HG02840 (cell line): ENCODE data around the gene CDKN2B.
"Not testable (repeated sequence)": the region's sequence is repeated elsewhere in the genome, so short reads cannot be mapped to it uniquely, and the experiment has no call there.

ENCODE experiments used
- ATAC-seq: cut with Tn5 transposase; IDR thresholded peaks from one replicate; pipeline ENCODE4 v1.9.1; 2021; ENCODE audit warnings: mild to moderate bottlenecking, moderate library complexity, moderate number of reproducible peaks; ENCODE audit not compliant: unreplicated experiment, low FRiP score

CDKN2B gene, protein sequence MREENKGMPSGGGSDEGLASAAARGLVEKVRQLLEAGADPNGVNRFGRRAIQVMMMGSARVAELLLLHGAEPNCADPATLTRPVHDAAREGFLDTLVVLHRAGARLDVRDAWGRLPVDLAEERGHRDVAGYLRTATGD

GRCh38 chr9:22008717-22009505 lies at the start of gene CDKN2B:
TSS of gene CDKN2B (minus strand) at chr9:22009305. CDS start at chr9:22008953, 352 bp downstream.
- ATAC-seq, result peak; percentile 94

DNA sequence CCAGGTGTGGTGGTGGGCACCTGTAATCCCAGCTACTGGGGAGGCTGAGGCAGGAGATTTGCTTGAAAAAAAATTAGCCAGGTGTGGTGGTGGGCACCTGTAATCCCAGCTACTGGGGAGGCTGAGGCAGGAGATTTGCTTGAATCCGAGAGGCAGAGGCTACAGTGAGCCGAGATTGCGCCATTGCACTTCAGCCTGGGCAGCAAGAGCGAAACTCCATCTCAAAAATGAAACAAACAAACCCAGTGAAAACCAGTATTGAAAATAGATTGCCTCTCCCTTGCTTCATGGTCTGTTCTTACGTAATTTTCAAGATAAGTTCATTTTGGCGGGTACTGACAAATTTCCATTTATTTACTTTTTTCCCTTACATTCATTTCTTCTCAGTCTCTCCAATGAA lies 48.9 kb upstream of the CDKN2B start:
- not testable (repeated sequence) for ATAC-seq

DNA sequence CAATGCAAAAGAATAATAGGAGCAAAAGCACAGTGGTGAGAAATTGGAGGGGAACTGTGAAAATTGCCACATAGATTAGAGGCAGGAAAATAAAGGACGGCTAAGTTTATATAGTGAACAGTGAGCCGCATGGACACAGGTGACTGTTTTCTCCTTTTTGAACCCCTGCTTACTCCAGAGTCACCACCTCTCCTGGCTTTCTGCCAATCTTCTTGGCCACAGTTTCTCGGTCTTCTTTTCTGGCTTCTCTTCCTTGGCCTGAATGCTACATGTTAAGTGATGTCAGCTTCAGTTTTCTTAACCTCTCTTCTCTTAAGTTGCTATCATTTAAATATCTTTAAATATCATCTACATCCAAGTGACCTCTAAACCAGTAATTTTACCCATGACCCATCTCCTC lies 47.3 kb upstream of the CDKN2B start:
- ATAC-seq, result no peak

GRCh38 chr9:22055090-22055489 lies 46.0 kb upstream of the CDKN2B start:
- no peak for ATAC-seq

GRCh38 chr9:22054529-22054928 lies 45.4 kb upstream of the CDKN2B start:
- no peak for ATAC-seq

DNA sequence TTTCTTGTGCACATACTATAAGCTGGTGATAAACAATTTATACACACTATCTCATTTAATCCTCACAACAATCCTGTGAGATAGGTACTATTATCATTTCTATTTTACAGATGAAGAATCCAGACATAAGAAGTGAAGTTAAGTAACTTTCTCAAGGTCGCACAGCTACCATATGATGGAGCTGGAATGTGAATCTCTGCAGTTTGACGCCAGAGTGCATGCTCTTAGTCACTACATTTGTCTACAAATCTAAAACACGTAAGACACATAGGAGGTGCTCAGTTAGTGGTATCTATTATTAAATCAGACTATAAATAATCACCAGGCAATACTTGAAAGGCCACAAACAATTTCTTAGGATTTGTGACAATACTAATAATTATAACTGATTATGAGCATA lies 45.0 kb upstream of the CDKN2B start:
- ATAC-seq, result no peak

DNA sequence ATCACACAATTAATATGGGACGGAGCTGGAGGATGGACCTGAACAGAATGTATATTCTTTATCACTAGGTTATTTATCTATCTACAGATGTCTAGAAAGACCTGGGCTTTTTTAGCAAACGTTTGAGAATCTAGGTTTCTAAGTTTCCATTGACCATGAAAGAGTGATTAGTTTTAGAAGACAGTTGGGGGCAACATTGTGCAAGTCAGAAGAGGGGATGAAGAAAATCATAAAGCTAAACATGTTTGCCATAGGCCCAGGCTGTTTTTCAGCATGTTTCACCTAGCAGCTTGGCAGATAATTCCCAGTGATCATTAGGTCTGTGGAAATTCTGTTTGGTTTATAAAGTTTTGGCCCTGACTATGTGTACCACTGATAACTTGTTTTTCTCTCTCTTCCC lies 44.1 kb upstream of the CDKN2B start:
- ATAC-seq, result no peak

DNA sequence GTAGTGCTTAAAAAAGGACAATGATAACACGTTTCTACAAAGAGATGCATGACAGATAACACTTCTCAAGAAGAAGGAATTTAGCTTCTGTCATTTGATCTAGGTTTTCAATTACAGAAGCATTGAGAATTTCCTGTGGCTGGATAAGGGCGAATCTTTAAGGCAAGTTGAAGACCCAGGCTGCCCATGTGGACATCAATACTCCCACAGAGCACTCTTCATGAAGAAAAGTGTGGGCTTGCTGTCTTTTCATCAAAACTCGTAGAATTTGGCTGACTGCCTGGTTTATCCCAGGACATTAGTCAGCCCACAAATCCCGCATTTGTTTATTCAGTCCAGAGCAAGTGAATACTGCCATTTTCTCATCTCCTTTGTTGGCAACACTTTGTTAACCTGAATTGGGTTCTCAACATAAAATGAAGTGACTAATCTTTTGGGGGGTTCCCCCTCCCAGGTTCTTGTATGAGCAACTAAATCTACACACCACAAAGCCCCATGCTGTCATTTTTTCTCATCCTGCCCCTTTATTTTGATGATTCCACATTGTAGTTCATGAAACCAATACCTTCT lies 43.4 kb upstream of the CDKN2B start:
- ATAC-seq, result no peak

DNA sequence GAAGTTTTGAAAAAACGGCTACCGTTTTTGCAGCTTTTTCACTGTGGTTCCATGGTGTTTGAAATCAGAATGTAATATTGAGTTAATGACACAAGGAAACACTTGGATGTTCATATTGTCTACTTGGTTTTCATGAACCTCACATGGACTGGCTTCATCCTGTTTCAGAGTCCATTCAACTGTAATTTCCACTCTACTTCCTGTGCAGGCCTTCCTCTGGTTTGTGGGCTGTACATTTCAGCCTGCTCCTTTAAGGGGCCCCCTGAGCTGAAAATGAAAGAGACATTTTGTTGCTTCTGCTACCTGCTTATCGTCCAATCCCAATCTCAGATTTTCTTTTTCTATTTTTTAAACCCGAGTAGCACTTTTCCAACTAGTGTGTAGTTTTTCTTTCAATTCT lies 41.8 kb upstream of the CDKN2B start:
- ATAC-seq, result no peak

DNA sequence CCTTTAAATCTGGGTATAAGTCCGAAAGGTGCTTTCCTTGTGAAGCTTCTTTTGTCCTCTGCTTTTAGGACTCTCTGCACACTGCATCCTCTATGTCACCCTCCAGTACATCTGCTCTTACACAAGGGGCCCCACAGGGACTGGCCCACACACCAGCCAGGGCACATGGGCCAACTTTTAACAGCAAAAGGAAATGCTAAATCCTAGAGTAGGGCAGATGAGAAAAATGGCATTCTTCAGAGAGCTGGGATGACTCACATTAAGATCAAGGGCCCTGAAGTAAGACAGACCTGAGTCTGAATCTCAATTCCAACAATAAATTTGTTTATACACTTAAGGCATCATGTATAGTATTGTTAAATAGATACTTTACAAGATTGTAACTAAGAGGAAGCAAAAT lies 40.3 kb upstream of the CDKN2B start:
- ATAC-seq, result no peak

DNA sequence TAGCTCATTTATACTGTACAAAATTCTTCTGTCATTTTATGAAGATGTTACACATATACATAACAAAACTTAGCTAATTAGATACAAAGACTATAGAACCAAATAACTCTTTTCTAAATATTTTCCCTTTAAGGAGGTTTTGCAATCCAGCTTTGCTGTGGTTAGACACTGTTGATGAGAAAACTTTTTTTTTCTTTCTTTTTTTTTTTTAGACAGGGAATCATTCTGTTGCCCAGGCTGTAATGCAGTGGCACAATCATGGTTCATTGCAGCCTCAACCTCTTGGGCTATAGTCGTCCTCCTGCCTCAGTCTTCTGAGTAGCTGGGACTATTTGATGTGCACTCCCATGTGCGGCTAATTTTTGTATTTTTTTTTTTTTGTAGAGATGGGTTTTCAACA lies 38.5 kb upstream of the CDKN2B start:
- ATAC-seq, result no peak

DNA sequence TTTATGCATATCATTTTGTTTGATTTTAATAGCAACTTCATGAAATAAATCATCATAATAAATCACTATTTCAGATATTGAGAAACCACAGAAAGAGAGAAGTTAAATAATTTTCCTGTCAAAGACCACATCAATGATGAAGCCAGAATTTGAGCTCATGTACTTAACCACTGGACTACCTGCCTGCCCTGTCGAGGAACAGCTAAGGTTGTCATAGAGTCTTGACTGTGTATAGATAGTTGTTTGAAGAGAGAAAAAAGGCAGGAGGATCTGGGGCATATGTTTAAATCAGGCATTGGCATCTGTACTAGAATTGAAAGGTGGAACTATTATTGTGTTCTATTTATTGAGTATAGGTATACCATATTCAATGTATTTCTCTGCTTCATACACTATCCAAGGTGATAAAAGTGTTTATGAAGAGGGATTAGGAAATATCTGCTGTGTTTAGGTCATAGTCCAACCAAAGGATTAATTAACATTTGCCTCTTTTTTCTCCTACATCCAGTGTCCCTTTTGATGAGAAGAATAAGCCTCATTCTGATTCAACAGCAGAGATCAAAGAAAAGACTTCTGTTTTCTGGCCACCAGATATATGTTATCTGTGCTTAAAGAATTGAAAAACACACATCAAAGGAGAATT lies 37.3 kb upstream of the CDKN2B start:
- no peak for ATAC-seq

DNA sequence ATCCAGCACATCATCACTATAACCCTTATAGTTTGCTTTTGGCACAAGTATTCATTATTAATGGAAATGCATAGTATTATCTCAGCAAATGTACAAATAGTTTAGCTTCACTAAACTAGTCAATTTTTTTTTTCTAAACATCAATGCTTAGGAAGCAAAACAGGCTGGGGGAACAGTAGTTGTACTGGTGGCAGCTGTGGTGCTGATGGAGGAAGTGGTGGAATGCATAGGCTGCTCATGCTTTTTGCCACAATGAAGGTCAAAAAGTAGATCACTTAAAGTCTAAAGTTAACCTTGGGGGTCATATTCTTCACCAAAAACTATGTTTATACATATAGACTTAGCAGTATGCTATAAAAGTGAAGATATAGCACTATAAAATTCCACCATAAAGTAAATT lies 36.3 kb upstream of the CDKN2B start:
- no peak for ATAC-seq

GRCh38 chr9:22044583-22044982 lies 35.5 kb upstream of the CDKN2B start:
- ATAC-seq, result no peak

DNA sequence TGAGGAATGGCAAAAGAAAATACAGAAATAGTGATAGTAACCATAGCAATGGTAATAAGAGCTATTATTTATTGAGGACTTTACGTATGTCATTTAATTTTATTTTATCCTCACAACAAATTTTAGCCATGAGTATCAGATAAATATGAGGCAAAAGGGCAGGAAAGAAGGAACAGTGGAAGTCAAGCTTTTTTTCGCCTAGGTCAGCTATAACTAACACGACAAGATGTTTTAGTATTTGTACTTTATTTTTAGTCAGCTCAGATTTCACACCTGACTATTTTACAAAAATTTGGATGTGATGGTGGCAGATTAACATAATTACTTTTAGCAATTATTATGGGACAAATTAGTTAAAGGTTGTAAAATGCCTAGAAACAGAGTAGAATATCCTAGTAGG lies 34.8 kb upstream of the CDKN2B start:
- no peak for ATAC-seq

DNA sequence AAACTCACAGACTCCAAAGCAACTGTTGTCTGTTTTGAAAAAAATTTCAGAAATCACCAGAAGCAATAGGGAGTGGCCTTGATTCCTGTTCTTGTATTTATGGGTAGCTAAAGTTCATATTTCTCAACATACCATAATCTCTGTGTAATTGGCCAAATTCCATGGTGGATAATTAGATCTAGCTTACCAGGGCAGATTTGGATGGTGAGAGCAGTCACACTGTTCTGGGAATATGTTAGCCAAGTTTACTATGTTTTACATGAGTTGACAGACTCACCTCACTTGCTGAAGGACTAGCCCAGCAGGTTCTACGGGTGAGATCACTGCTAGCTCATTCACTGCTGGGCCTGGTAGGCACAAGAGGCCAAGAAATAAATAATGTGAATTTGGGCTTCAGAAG lies 32.7 kb upstream of the CDKN2B start:
- ATAC-seq, result no peak

DNA sequence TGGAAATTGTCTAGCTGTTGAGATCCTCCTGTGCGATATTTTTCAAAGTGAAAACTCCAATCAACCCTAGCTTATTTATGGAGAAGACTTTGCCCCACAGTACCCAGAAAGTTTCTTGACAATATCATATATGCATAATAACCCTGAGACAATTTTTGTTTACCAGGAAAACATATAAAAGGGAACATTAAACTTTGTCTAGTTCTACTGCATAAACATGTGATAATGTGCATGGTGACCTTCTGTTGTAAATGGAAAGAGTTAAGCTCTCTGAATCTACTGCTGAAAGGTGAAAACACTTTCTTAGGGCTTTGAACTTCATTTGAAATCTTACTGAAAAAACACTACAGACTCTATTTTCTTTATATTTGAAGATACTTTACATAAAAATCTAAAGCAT lies 32.2 kb upstream of the CDKN2B start:
- no peak for ATAC-seq

- ATAC-seq, result no peak
Measured at GRCh38 chr9:22040760-22041159, 31.7 kb upstream of the CDKN2B start.

DNA sequence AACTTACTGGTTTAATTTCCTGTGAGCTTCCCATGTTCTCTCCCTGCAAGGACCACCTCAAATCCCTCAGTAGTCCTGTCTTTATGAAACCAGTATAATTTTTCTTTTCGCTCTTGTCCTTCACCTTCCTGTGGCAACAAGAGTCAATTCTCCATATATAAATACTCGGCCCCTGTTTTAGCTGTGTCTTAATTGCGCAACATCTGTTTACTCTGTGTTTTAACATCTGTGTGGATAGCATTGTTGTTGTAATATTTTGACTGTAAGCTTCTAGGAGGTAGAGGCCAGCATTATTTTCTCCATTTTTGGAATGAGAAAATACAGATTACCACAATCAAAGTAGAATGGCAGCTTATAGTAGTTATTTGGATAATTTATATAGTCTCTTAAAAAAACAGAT lies 30.2 kb upstream of the CDKN2B start:
- no peak for ATAC-seq

DNA sequence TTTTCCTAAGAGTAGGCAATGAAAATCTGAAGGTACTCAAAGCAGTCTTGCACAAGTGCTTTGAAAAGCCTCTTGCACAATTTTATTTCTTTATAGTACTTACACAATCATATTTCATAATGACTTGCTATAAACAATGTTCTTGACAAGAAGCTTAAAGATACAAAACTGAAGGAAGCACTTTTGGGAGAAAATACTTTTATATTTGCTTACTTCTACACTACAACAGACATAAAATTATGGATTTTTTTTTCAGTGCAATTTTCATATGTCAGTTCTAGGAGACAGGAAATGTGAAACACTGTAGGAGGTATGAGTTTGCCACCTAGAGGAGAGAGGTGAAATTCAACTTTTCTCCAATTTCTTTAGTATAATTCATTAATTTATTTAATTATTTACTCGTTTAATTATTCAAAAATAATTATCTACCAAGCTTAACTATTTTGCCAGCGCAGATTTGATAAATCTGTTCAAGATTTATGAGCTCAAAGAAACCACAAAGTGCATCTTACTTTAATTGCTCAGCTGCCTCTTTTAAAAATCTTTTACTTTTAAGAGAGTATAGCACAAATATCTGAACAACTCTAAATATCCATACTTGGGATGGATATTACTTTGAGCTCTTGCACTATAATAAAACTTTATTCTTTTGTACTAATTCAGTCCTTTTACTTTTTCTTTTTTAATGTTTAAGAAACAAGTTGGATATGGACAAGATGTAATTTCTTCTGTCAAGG lies 29.0 kb upstream of the CDKN2B start:
- no peak for ATAC-seq
